Activated CD4-positive, alpha-beta T cell treated with anti-CD3 and anti-CD28 coated beads, Interleukin-2, amount 50 U/mL, for 16 hours (primary cell): ENCODE data around the gene CALML5.

Experiments
- DNase-seq: peaks from one replicate; pipeline ENCODE4 v3.0.0-alpha.2; 2020

Gene CALML5

GRCh38 chr10:5514226-5514850 lies 15.0 kb upstream of the CALML5 start:
- no peak for DNase-seq

DNA sequence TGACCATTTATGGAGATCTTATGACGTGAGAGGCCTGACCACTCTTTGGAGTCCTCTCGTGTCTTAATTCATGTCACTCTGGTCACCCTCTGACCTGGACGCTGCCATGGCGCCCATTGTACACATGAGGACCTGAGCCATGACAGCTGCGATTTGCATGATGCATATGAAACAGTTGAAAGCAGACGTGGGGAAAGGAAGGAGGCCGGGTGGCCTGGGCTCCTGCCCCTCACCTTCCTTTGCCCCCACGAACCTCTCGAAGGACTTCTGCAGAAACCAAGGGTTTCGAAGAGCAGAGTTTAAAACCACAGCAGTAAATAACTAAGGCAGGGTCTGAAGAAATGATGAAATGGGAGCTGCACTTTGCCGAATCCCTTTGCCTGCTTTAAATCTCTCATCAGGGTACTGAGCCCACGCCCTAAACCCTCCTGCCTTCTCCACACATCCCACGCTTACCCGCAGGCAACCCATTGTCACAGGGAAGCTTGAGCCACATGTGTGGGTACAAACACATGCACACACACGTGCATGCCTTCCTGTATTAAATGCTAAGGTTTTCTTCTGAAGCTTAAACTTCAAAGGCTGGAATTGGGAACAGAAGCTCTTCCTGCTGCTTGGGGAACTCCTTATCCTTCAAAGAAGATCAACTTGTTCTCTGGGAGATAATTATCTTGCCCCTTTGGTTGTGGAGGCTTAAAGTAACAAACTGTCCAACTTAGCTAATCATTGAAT lies 13.7 kb upstream of the CALML5 start:
- no peak for DNase-seq

DNA sequence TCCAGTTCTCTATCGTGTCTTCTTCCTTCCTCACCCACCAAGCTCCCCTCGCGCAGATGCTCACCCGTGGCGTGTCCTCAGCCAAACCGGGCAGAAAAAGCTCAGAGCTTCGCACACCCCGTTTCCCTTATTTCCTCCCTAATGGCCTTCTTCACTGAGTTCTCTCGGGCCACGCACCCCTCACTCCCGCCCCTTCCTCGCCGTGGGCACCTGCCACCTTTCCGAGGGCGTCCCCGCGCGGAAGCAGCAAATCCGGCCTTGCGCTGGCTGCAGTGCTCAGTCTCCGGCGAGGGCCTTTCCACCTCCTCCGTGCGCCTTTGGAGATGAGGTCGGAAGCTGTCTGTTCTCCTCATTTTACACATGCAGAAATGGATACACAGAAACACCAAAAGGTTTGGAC lies 13.0 kb upstream of the CALML5 start:
- DNase-seq, result no peak

GRCh38 chr10:5511885-5512280 lies 12.5 kb upstream of the CALML5 start:
- DNase-seq, result no peak

- no peak for DNase-seq
These were observed 12.0 kb upstream of the CALML5 start for GRCh38 chr10:5511231-5511884.

- no peak for DNase-seq
These were observed 11.1 kb upstream of the CALML5 start for GRCh38 chr10:5510281-5511072.

DNA sequence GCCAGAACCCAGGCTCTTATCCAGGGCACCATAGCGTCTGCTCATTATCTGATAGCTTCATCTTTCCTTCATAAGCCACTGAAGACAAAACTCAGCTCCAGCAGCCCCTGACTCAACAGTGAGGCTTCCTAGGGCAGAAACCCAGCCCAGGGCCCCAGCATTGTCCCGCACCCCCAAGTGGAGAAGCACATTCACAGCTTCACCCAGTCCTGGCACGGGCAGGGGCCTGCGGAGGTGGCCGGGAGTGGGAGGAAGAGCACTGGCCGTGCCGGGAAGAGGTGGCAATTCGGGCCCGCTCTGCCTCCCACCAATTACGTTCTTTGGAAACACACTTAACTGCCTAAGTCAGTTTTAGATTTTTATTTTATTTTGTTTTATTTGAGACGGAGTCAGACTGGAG lies 10.3 kb upstream of the CALML5 start:
- no peak for DNase-seq

DNA sequence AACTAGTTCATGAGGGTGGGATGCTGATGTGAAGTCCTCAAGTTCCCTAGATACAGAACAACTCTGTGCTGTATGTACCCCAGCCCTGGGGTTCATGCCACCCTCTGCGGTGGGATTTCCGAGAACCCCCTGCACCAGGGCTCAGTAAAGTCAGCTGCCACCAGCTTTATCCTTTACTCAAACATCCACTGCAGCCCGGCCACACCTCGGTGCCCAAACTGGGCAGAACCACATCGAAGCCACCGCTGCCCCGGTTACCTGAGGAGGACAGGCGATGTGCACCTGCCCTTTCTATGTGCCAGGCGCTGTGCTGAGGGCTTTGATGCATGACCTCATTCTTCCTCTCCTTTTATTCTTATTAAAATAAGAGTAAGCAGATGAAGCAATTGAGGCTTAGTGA lies 9.9 kb upstream of the CALML5 start:
- no peak for DNase-seq

- no peak for DNase-seq
These were observed 9.4 kb upstream of the CALML5 start for GRCh38 chr10:5508786-5509185.

DNA sequence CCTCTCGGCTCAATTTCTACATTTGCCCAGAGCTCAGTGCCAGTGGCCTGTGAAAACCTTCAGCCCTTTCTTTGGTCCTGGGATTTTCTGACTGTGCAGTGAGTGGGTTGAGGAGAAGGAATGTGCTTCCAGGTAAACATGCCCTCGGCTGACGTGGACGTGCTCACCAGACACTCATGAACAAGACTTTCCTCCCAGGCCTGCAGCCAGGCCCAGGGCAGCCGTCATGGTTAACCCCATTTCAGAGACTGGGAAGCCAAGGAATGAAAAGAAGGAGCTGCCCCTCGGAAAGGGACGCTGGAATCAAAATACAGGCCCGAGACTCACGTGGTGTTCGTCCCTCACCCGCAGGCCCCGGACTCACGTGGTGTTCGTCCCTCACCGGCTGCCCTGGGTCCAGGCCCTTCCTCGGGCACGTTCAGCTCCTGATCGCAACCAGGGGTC lies 8.8 kb upstream of the CALML5 start:
- DNase-seq, result no peak

- DNase-seq, result no peak
These were observed 8.3 kb upstream of the CALML5 start for GRCh38 chr10:5507649-5508131.

DNA sequence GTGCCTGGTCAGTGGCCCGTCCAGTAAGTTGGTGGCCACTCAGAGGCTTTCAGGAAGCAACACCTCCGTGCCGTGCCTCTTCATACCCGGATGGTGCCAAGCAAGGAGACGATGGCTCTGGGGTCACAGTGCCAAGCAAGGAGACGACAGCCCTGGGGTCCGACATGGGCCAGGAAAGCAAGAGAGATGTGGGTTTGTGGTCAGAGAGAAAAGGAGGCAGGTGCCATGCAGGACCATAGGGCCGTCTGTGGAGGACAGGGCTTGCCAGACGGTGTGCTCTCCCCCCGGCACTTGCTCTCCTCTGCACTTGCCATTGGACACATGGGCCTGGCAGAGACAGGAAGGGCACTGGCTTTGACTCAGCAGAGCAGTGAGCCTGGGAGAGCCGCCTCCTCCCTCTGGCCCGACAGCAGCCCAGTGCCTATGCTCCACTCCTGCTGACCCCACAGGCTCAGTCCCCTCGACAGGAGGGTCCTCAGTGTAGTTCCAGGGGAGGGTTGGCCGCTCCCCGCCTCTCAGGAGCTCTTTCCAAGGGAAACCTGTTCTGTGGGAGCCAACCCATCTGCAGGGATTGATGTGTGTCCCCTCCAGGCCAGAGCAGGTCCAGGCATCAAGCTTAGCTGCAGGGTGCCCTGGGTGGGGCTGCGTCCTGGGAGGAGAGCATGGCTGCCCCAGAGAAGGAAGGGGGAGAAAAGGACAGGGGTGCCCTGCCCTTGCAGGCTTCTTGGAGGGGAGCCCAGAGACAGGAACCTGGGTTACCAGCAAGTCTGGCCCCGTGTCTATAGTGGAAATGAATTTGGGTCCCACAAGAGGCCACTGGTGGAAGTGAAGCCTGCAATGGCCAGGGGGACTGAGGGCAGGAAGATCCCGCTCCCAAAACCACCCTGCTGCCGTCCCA lies 7.6 kb upstream of the CALML5 start:
- no peak for DNase-seq

GRCh38 chr10:5506246-5506645 lies 6.9 kb upstream of the CALML5 start:
- no peak for DNase-seq

GRCh38 chr10:5504146-5505072 lies 5.0 kb upstream of the CALML5 start:
- DNase-seq, result no peak

DNA sequence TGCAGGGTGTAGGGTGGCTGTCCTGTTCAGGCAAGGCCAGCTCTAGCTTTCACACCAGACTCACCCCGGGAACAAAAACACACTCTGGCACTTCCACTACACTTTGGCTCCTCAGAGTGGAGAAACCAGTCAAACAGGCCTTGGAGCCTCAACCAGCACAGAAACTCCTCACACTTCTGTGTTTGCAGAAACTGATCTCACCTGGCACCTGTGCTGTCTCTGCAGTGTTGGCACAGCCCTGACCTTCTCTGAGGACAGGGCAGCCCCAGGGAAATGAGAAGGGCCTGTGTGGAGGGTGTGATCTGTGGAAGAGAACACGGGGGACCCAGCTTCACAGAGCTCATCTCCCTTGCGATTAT lies 4.1 kb upstream of the CALML5 start:
- DNase-seq, result no peak

- no peak for DNase-seq
These were observed 3.5 kb upstream of the CALML5 start for GRCh38 chr10:5502571-5503476.

DNA sequence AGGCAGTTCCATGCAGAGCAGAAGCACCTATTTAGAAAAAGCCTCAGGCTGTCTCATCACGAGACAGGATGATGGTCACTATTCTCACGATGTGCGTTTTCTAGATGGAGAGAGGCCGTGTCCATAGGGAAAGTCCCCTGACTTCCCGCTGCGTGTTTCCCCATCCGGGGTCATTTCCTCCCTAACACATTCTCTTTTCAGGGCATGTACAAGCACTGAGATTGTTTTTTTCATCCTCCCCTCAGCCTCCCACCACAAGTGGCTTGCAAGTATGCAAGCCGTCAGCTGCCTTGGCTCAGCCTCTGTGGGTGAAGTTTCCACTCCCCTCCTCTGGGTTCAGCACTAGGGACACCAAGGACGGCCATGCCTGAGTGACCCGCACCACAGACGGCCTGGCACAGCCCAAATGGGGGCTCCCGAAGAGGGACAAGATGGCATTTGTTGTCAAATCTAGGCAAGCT lies 2.7 kb upstream of the CALML5 start:
- DNase-seq, result no peak

GRCh38 chr10:5500910-5501309 lies 1.5 kb upstream of the CALML5 start:
- DNase-seq, result no peak

- no peak for DNase-seq
These were observed 846 bp upstream of the CALML5 start for GRCh38 chr10:5500162-5500670.
